GM23338 (cell line): Measurements from ENCODE around the gene HINT1. TPM values are rescaled to one million over a fixed set of nuclear protein-coding genes. Genes with fewer than 3 reads are reported as not detected.

Experiments
- ATAC-seq: fragments of 200-7000 bp; cut with Tn5 transposase; 3 replicates; pipeline ENCODE4 v1.9.1; 2020
- DNase-seq: peaks from one replicate; pipeline ENCODE4 v3.0.0-alpha.2; 2015; ENCODE audit warnings: low spot score
- H2AFZ ChIP-seq: fragments of 200-600 bp; sonication (generic); 2 replicates; pipeline ENCODE4 v1.8.0; 2016; ENCODE audit warnings: antibody characterized with exemption, mild to moderate bottlenecking, moderate library complexity
- H3F3A ChIP-seq: fragments of 200-600 bp; sonication (generic); replicated peaks from 2 replicates; pipeline ENCODE4 v1.8.0; 2017; ENCODE audit warnings: antibody characterized with exemption, mixed run types, low read depth
- H3K27ac ChIP-seq: fragments of 200-600 bp; sonication (generic); 2 replicates; pipeline ENCODE4 v1.6.1; 2016; ENCODE audit warnings: low read depth
- H3K27me3 ChIP-seq: fragments of 200-600 bp; sonication (generic); 2 replicates; pipeline ENCODE4 v1.8.0; 2016; ENCODE audit warnings: mild to moderate bottlenecking, mixed run types, moderate library complexity; ENCODE audit not compliant: insufficient read depth
- H3K36me3 ChIP-seq: fragments of 200-600 bp; sonication (generic); 2 replicates; pipeline ENCODE4 v1.8.0; 2016; ENCODE audit warnings: mild to moderate bottlenecking; ENCODE audit not compliant: insufficient read depth
- H3K4me1 ChIP-seq: fragments of 200-600 bp; sonication (generic); 2 replicates; pipeline ENCODE4 v1.8.0; 2016; ENCODE audit warnings: mild to moderate bottlenecking, moderate library complexity; ENCODE audit not compliant: insufficient read depth
- H3K4me2 ChIP-seq: fragments of 200-600 bp; sonication (generic); 2 replicates; pipeline ENCODE4 v1.7.1; 2017; ENCODE audit warnings: mixed run types
- H3K4me3 ChIP-seq: fragments of 200-600 bp; sonication (generic); 2 replicates; pipeline ENCODE4 v1.6.1; 2016; ENCODE audit warnings: mixed run types
- H3K79me2 ChIP-seq: fragments of 200-600 bp; sonication (generic); replicated peaks from 2 replicates; pipeline ENCODE4 v1.8.0; 2017; ENCODE audit warnings: mild to moderate bottlenecking; ENCODE audit not compliant: insufficient read depth
- H3K9me2 ChIP-seq: fragments of 200-600 bp; sonication (generic); 2 replicates; pipeline ENCODE4 v1.8.0; 2017; ENCODE audit not compliant: insufficient read depth
- H4K20me1 ChIP-seq: fragments of 200-600 bp; sonication (generic); replicated peaks from 2 replicates; pipeline ENCODE4 v1.8.0; 2017; ENCODE audit warnings: mild to moderate bottlenecking; ENCODE audit not compliant: insufficient read depth
- H3K27ac Mint-ChIP-seq: 2 replicates; pipeline ENCODE4 v1.8.0; 2020; ENCODE audit warnings: inconsistent platforms, mild to moderate bottlenecking, moderate library complexity, mixed read lengths
- H3K27me3 Mint-ChIP-seq: 3 replicates; pipeline ENCODE4 v1.8.0; 2022; ENCODE audit warnings: low read depth, mild to moderate bottlenecking, moderate library complexity, mixed read lengths, inconsistent platforms; ENCODE audit not compliant: insufficient read depth, poor library complexity
- H3K36me3 Mint-ChIP-seq: 3 replicates; pipeline ENCODE4 v1.8.0; 2021; ENCODE audit warnings: low read depth, mild to moderate bottlenecking, inconsistent platforms, moderate library complexity, mixed read lengths
- H3K4me1 Mint-ChIP-seq: 3 replicates; pipeline ENCODE4 v1.8.0; 2020; ENCODE audit warnings: mild to moderate bottlenecking, inconsistent platforms, mixed read lengths
- H3K4me3 Mint-ChIP-seq: 3 replicates; pipeline ENCODE4 v1.8.0; 2021; ENCODE audit warnings: moderate library complexity, mild to moderate bottlenecking, inconsistent platforms, mixed read lengths
- H3K9me3 Mint-ChIP-seq: 3 replicates; pipeline ENCODE4 v1.8.0; 2020; ENCODE audit warnings: moderate library complexity, mild to moderate bottlenecking, inconsistent platforms, mixed read lengths
- CREB1 ChIP-seq: fragments of 250-450 bp; sonication (Bioruptor Pico); IDR thresholded peaks from 2 replicates; pipeline ENCODE4 v1.5.0; 2020; ENCODE audit warnings: low read depth, mild to moderate bottlenecking, moderate library complexity
- CTCF ChIP-seq, 2 experiments: fragments of 200-600 bp in 1 of 2; sonication (generic) in 1 of 2; conservative IDR thresholded peaks; 2 replicates each; pipeline versions ENCODE4 v1.5.1 to v1.6.1; 2016 to 2017; ENCODE audit warnings: antibody characterized with exemption in 2 of 2, low read depth in 2 of 2, mild to moderate bottlenecking in 2 of 2, moderate library complexity in 1 of 2
- ETS1 ChIP-seq: IDR thresholded peaks from 2 replicates; pipeline ENCODE4 v1.6.1; 2016; ENCODE audit warnings: antibody characterized with exemption
- EZH2 ChIP-seq: fragments of 200-600 bp; sonication (generic); IDR thresholded peaks from one replicate; pipeline ENCODE4 v1.8.0; 2017; ENCODE audit warnings: antibody characterized with exemption, mild to moderate bottlenecking, low read depth; ENCODE audit not compliant: unreplicated experiment
- EZH2phosphoT487 ChIP-seq: fragments of 200-600 bp; sonication (generic); IDR thresholded peaks from one replicate; pipeline ENCODE4 v1.8.1; 2018; ENCODE audit warnings: antibody characterized with exemption; ENCODE audit not compliant: unreplicated experiment
- JUNB ChIP-seq: IDR thresholded peaks from one replicate; pipeline ENCODE4 v1.6.1; 2016; ENCODE audit warnings: antibody characterized with exemption; ENCODE audit not compliant: unreplicated experiment
- NANOG ChIP-seq: IDR thresholded peaks from 2 replicates; pipeline ENCODE4 v1.6.1; 2016; ENCODE audit warnings: antibody characterized with exemption, borderline replicate concordance
- POLR2AphosphoS5 ChIP-seq: IDR thresholded peaks from 2 replicates; pipeline ENCODE4 v1.6.1; 2016; ENCODE audit warnings: antibody characterized with exemption, low read depth
- REST ChIP-seq: IDR thresholded peaks from one replicate; pipeline ENCODE4 v1.6.1; 2018; ENCODE audit warnings: antibody characterized with exemption; ENCODE audit not compliant: unreplicated experiment
- STAT1 ChIP-seq: IDR thresholded peaks from one replicate; pipeline ENCODE4 v1.6.1; 2016; ENCODE audit warnings: antibody characterized with exemption; ENCODE audit not compliant: unreplicated experiment
- ZNF114 ChIP-seq: fragments of 250-450 bp; sonication (Bioruptor Pico); IDR thresholded peaks from 2 replicates; pipeline ENCODE4 v1.5.0; 2020; ENCODE audit warnings: mild to moderate bottlenecking, moderate library complexity
- ZNF331 ChIP-seq: fragments of 250-450 bp; sonication (Bioruptor Pico); IDR thresholded peaks from 2 replicates; pipeline ENCODE4 v1.5.0; 2020; ENCODE audit warnings: low read depth, mild to moderate bottlenecking, moderate library complexity
- polyA plus RNA-seq: library from polyadenylated mRNA; unstranded; fragments of >200 nt; fragmentation: Nextera tagmentation; extraction: Ambion mirVana; gene quantifications from 2 replicates; pipeline ENCODE4 v1.2.1, GENCODE V29; 2016
- total RNA-seq: library from RNA; depleted of rRNA; stranded (reverse); fragments of >200 nt; shearing (Covaris generic); gene quantifications from 2 replicates; pipeline ENCODE4 v1.2.3, GENCODE V29; 2014

HINT1 gene
- total and polyA plus RNA-seq, 2 experiments from 2014 or later, result 171 to 687 TPM

- TF ChIP-seq NANOG (no peak), CTCF (conservative IDR thresholded peaks at IDR 0.05; ENCODE audit: low read depth in 2 of 2) (no peak), STAT1 (no peak), JUNB (no peak), ZNF114 (no peak), ETS1 (no peak), EZH2phosphoT487 (no peak), ZNF331 (CRISPR knock-in tag) (no peak), REST (no peak), POLR2AphosphoS5 (no peak)
These were observed 20.6 kb upstream of the HINT1 start (continued) for GRCh38 chr5:131185523-131186104.

GRCh38 chr5:131182839-131183238 lies 17.8 kb upstream of the HINT1 start:
- no peaks in the 10 kb centered on the region for H3K4me1 ChIP-seq
- no peak for ATAC-seq
- H3K9me3 Mint-ChIP-seq, result no peaks in the 10 kb centered on the region
- peaks cover 2% of the 10 kb centered on the region for H3K27me3 Mint-ChIP-seq
- DNase-seq, result no peak
- H3K27ac Mint-ChIP-seq, result no peak overlapping the region
- H2AFZ ChIP-seq, result no peak overlapping the region
- H3K36me3 Mint-ChIP-seq, result no peaks in the 10 kb centered on the region
- no peak overlapping the region for H3K4me3 ChIP-seq
- H3K4me3 Mint-ChIP-seq, result no peak overlapping the region
- H3K4me1 Mint-ChIP-seq, result no peaks in the 10 kb centered on the region
- H3K36me3 ChIP-seq, result no peaks in the 10 kb centered on the region
- H3K27me3 ChIP-seq, result no peaks in the 10 kb centered on the region
- no peaks in the 10 kb centered on the region for H3K9me2 ChIP-seq
- H3K4me2 ChIP-seq, result no peak overlapping the region
- no peak overlapping the region for H3K27ac ChIP-seq
- no peaks in the 10 kb centered on the region for H4K20me1 ChIP-seq
- no peaks in the 10 kb centered on the region for H3K79me2 ChIP-seq
- no peaks in the 10 kb centered on the region for H3F3A ChIP-seq
- TF ChIP-seq EZH2 (no peak), ZNF114 (no peak), CREB1 (CRISPR knock-in tag) (no peak), JUNB (no peak), NANOG (no peak), STAT1 (no peak), ETS1 (no peak), REST (no peak)
